SK-N-DZ (cell line): ENCODE data around the gene G6PC1.
"Not testable (repeated sequence)": the region's sequence is repeated elsewhere in the genome, so short reads cannot be mapped to it uniquely, and the experiment has no call there.

ENCODE experiments used
- DNase-seq: peaks from one replicate; pipeline ENCODE4 v3.0.0-alpha.2; 2015; ENCODE audit warnings: low spot score

Gene G6PC1

DNA sequence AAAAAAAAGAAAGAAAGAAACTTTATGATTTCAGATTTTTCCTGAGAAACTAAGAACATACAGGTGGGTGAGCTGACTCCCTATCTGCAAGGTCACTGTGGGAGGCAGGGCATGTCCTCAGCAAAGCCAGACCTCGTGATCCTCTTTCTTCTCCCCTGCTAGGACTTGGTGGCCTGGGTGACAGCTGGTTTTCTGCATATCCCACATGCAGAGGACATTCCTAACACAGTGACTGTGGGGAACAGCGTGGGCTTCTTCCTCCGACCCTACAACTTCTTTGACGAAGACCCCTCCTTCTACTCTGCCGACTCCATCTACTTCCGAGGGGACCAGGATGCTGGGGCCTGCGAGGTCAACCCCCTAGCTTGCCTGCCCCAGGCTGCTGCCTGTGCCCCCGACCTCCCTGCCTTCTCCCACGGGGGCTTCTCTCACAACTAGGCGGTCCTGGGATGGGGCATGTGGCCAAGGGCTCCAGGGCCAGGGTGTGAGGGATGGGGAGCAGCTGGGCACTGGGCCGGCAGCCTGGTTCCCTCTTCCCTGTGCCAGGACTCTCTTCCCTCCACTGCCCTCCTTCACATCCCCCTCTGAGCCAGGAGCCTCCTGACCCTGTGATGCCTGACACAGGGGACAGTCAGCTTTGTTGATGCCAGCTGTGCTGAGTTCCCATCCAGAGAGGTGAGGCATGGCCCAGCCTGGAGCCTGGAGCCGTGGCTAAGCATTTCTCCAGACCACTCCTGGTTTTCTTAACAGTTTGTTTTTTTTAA lies 26.5 kb upstream of the G6PC1 start:
- DNase-seq: not testable (repeated sequence)

DNA sequence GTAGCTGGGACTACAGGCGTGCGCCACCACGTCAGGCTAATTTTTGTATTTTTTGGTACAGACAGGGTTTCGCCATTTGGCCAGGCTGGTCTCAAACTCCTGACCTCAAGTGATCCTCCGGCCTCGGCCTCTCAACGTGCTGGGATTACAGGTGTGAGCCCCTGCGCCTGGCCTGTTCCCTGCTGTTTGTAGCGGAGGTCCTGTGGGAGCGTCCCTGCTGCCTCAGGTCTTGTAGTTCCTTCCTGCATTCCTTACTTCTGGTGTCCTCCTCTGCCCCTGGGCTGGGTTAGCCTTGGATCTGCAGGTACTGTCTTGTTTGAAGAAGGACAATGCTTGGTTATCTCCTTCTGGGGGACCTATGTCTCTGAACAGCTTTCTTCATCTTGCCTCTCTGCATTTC lies 23.6 kb upstream of the G6PC1 start:
- no peak for DNase-seq

DNA sequence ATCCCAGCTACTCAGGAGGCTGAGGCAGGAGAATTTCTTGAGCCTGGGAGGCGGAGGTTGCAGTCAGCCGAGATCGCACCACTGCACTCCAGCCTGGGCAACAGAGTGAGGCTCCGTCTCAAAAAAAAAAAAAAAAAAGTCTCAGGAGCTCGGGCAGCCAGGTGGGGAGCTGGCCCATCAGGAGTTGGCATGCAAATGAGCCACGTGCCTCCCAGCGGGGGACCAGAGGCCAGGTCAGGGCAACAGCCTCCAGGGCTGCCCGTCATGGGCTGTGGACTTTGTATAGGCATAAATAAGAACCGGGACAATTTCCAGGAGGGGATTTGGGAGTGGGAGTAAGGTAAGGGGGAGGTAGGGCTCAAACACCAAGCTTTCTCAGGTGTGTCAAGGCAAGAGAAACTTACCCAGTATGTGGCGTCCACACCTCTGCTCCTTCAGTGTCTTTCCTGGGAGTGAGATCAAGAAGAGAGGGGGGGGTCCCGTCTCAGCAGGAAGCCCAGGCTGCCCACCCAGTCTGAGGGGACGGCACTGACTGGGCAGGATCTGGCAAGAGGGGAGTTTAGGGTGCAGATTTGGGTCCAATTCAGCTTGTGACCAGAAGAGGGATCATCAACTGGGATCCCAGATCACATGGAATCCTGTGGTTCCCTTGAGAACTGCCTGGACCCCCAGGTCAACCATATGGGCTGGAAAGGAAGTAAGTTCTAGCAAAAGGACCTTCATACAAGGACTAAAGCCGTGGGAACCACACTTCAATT lies 22.3 kb upstream of the G6PC1 start:
- no peak for DNase-seq

- DNase-seq: no peak
Measured at GRCh38 chr17:42878924-42879595, 21.5 kb upstream of the G6PC1 start.

GRCh38 chr17:42879596-42879985 lies 21.0 kb upstream of the G6PC1 start:
- no peak for DNase-seq

DNA sequence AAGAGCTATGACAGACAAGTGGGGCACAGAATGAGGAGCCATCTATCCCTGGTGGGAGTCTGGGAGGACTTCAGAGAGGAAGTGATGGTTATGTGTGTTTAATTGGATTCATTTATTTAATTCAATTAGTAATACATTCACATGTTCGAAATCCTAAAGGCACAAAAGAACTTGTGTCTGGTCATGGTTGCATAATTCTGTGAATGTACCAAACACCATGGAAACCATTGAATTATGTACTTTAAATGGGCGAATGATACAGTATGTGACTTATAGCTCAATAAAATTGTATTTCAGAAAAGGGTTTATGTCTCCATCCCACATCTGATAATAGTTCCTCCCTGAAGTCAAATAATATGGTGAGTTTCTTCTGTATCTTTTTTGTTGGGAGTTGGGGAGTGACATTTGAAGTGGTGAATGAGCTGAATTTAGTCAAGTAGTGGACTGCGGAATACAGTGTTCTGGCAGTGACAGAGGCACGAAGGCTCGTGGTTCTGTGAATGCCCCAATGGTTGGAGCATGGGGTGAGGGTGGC lies 19.8 kb upstream of the G6PC1 start:
- DNase-seq: no peak

DNA sequence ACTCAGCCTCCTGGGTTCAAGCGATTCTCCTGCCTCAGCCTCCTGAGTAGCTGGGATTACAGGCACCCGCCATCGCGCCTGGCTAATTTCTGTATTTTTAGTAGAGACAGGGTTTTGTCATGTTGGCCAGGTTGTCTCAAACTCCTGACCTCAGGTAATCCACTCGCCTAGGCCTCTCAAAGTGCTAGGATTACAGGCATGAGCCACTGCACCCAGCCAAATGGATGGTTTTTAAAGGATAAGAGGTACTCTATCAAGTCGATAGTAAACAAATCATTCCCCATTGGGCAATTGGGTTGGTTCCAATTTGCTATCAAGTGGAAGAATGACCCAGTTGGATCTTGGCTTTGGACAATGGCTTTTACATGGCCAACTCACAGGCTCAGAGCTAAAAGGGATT lies 18.9 kb upstream of the G6PC1 start:
- DNase-seq: not testable (repeated sequence)

GRCh38 chr17:42882166-42882565 lies 18.4 kb upstream of the G6PC1 start:
- no peak for DNase-seq

- DNase-seq: no peak
Measured at GRCh38 chr17:42883802-42884558, 16.6 kb upstream of the G6PC1 start.

DNA sequence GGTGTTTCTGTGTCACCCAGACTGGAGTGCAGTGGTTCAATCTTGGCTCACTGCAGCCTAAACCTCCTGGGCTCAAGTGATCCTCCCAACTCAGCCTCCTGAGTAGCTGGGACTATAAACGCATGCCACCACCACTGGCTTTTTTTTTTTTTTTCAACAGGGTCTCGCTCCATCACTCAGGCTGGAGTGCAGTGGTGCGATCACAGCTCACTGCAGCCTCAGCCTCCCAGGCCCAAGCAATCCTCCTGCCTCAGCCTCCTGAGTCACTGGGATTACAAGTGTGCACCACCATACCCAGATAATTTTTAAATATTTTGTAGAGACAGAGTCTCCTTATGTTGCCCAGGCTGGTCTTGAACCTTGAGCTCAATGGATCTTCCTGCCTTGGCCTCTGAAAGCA lies 14.8 kb upstream of the G6PC1 start:
- DNase-seq: not testable (repeated sequence)

GRCh38 chr17:42886283-42887176 lies 14.1 kb upstream of the G6PC1 start:
- no peak for DNase-seq

DNA sequence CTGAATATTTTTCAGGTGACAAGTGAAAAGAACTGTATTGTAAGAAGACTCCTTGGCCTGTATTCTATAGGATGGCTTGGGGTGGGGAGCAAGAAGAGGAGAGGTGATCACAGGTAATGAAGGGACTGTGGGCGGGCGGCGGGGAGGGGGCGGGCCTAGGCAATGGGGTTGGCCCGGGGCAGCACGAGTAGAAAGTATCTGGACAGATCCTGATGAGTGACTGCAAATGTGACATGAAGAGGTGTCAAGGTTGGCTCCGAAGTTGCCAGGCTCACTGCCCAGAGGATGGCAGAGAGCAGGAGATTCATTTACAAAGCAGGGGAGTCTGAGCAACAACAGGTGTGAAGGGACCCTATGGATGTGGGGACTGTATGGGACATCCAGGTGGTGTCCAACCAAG lies 10.8 kb upstream of the G6PC1 start:
- no peak for DNase-seq

DNA sequence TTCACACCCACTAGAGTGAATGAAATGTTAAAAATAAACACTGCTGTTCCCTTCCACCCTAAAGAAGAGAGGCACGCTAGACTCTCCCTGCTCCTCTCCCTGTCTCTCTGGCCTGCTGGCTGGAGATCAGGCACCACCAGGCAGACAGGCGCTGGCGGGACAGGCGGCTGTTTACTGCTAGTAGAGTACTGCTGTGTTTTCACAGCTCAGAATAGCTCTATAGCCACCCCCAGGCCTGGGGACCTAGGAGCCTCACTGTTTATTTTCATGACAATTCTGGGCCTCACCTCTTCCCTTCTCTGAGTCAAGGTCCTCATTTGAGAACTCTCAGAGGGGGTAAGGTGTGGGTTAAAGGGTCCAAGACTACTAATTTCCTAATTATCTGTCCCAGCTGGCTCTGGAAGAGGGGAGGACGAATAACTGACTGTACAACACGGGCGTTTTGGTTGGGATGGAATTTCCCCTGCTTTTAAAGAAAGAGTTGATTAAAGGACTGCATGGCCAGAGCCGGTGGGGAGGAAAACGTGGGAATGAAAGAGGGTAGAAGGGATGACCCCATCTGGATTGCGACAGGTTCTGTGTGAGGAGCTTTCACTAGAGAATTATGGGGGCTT lies 9.0 kb upstream of the G6PC1 start:
- DNase-seq: no peak

- no peak for DNase-seq
Measured at GRCh38 chr17:42893359-42893758, 7.2 kb upstream of the G6PC1 start.

DNA sequence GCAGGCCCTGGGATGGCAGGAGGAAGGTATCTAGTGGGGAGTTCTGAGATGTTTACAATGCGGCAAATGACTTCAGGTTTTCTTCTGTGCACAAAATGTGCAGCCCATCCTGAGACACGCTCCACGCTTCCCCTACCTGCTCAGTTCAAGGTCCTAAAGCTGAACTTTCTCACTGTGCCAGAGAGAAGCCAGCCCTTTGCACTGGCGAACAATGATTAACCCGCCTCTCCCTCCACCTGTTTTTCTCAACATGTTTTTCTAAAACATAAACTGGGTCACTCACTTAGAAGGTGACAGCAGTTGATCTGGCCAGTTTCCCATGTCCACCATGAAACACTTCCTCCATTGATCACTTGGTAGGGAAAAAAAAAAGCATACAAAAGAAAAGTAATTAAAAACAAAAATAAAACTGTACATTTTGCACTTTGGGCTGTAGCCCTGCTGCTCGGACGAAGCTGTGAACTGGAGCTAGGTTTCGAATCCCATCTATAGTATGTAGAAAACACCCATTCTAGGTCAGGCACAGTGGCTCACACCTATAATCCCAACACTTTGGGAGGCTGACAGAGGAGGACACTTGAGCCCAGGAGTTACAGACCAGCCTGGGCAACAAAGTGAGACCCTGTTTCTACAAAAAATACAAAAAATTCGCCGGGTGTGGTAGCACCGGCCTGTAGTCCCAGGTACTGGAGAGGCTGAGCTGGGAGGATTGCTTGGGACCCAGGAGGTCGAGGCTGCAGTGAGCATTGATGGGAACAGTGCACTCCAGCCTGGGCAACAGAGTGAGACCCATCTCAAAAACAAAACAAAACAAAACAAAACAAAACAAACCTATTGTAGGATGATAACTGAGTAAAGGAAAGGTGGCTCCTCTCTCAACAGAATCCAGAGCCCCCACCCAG lies 6.1 kb upstream of the G6PC1 start:
- no peak for DNase-seq

- no peak for DNase-seq
Measured at GRCh38 chr17:42895185-42895555, 5.4 kb upstream of the G6PC1 start.

- DNase-seq: no peak
Measured at GRCh38 chr17:42898147-42898811, 2.3 kb upstream of the G6PC1 start.

DNA sequence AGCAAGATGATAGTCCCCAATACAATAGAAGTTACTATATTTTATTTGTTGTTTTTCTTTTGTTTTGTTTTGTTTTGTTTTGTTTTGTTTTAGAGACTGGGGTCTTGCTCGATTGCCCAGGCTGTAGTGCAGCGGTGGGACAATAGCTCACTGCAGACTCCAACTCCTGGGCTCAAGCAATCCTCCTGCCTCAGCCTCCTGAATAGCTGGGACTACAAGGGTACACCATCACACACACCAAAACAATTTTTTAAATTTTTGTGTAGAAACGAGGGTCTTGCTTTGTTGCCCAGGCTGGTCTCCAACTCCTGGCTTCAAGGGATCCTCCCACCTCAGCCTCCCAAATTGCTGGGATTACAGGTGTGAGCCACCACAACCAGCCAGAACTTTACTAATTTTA lies 618 bp upstream of the G6PC1 start:
- DNase-seq: not testable (repeated sequence)
